Right lobe of liver (tissue), 4 donors: Measurements from ENCODE around the gene AMBRA1.

Experiments
- POLR2A ChIP-seq: fragments of 450-650 bp; IDR thresholded peaks from one replicate; pipeline ENCODE4 v1.6.1; 2017; ENCODE audit warnings: antibody characterized with exemption, mild to moderate bottlenecking
- TF ChIP-seq, protein P1 (sequence below), 4 donors: fragments of 200-600 bp in 3 of 4; fragments of 450-650 bp in 1 of 4; IDR thresholded peaks; one replicate each; pipeline versions ENCODE4 v1.5.1 to v1.8.0; 2016 to 2022; ENCODE audit warnings: antibody characterized with exemption in 4 of 4, mild to moderate bottlenecking in 2 of 4
- donor health status: DM: no; HTN: no; CAD: no.
- donor health status: DM: no; HTN: no; CAD: no.
- donor health status: DM: no; HTN: yes; CAD: no.

DNA sequence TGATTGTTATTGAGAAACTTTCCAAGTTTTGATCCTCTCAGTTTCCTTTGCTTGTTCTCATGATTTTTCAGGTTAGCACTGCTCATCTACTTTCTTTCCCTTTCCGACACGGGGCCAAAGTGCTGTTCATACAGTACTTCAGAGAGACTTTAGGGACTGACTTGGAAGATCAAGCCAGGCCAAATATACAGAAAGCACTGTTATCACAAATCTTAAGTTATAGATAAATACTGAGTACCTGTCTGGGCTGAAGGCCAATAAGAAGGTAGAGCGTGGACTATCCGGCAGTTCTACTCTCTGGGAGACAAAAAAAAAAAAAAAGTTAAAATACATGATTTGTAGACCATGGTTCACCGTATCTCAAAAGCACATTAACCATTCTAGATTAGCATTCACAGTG lies 46.2 kb downstream of the AMBRA1 start:
- TF ChIP-seq, protein P1, sequence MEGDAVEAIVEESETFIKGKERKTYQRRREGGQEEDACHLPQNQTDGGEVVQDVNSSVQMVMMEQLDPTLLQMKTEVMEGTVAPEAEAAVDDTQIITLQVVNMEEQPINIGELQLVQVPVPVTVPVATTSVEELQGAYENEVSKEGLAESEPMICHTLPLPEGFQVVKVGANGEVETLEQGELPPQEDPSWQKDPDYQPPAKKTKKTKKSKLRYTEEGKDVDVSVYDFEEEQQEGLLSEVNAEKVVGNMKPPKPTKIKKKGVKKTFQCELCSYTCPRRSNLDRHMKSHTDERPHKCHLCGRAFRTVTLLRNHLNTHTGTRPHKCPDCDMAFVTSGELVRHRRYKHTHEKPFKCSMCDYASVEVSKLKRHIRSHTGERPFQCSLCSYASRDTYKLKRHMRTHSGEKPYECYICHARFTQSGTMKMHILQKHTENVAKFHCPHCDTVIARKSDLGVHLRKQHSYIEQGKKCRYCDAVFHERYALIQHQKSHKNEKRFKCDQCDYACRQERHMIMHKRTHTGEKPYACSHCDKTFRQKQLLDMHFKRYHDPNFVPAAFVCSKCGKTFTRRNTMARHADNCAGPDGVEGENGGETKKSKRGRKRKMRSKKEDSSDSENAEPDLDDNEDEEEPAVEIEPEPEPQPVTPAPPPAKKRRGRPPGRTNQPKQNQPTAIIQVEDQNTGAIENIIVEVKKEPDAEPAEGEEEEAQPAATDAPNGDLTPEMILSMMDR (IDR thresholded peaks at IDR 0.05): no peak
- TF ChIP-seq POLR2A: no peak
